NCI-H2196 treated with DMSO at 0.1 percent for 48 hours (cell line): ENCODE measurements around the gene PTPRN2.

Source experiments
- DNase-seq: peaks from one replicate; lab custom pipeline; 2025; ENCODE audit not compliant: unreplicated experiment; lab: John Stamatoyannopoulos, UW

The PTPRN2 gene

DNA sequence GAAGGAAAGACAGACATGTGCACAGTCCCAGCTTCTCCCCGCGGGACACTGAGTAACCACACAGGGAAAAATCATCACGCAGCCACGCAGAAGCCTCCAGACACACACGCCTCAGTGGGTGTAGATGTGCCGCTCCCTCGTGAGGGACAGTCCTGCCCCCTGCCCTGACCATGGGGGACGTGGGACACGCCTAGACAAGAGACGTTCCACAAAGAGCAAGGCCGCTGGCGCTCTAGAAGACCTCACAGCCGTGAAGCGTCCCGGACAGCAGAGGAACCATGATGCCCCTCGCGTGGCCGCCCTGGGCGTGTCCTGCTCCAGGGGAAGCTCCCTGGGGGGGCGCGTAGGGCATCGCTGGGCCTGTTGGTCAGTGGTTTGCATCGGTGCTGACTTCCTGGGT is 1040.0 kb downstream of the PTPRN2 start:
- no peak for DNase-seq

DNA sequence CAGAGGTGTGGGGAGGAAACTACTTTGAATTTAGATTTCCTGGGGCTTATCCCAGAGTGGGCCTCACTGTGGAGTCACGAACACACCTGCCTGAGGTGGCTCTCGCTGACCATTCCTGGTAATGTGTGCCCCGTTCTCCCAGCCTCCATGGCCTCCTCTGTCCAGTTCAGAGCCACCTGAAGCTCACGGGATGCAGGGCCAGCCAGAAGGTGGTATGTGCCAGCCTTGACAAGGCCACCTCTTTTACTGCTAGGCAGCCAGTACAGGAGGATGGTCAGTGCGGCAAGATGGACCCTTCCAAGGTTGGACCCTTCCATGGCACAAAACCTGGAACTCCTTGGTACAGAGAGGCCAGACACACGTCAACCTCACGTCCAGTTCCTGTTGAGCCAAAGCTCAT is 1040.5 kb downstream of the PTPRN2 start:
- no peak for DNase-seq

DNA sequence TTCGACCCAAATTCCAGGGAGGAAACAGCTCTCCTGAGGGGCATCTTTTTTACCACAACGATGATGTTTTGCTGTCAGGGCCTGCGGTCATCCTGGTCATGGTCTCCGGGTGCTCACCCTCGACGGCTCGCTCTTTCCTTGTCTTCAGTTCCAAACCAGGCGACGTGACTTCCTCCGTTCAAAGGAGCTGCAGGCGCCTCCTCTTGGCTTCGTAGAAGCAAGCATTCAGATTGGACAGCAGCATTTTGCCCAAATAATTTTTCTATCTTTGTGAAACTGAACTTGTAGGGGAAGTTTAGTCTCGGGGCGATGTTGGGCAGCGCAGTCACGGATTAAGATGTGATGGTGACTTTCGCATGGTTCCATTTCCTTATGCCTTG is 1042.0 kb downstream of the PTPRN2 start:
- no peak for DNase-seq

DNA sequence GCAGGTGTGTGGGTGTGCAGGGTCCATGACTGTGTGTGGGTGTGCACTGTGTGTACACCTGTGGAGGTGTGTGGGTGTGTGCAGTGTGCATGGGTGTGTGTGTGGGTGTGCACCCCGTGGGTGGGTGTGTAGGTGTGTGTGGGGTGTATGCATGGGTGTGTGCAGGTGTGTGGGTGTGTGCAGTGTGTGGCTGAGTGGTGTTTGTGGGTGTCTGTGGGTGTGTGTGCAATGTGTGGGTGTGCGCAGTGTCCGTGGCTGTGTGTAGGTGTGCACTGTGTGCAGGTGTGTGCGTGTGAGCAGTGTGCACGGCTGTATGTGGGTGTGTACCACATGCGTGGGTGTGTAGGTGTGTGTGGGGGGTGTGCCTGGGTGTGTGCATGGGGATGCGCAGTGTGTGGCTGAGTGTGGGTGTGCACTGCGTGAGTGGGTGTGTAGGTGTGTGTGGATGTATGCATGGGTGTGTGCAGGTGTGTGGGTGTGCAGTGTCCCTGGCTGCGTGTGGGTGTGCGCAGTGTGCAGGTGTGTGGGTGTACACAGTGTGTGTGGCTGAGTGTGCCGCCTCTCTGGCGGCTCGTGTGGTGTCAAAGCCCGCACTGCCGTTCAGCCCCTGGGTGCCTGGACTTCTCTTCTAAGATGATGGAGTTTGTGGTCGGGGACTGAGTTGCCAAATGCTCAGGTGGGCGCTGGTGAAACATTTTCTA is 1042.5 kb downstream of the PTPRN2 start:
- no peak for DNase-seq

DNA sequence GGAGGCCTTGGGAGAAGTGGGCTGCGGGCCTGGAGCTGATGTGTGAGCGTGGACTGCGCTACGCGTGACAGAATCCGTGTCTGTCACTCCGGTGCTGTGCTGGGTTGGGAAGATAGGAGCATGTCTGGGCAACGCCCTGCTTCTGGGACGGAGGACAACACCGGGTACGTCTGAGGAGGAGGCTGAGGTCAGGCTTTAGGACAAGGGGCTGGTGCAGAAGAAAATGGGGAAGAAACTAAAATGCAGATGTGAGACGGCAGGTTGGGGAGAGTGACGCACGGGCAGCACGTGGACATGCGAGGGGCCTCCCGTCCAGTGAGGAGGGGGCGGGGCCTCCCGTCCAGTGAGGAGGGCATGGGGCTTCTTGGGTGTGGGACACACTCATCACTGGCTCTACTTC is 1043.4 kb downstream of the PTPRN2 start:
- DNase-seq = no peak

DNA sequence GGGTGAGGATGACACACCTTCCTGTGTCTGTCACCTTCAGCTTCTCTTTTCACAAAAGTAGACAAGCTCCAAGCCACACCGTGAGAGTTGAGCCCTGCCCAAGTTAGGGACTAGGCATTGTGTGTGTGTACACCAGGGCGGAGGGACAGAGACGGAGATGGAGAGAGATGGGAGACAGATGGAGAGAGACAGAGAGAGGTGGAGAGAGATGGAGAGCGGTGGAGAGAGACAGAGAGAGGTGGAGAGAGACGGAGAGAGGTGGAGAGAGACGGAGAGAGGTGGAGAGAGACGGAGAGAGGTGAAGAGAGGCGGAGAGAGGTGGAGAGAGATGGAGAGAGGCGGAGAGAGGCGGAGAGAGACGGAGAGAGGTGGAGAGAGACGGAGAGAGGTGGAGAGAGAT is 1043.8 kb downstream of the PTPRN2 start:
- no peak for DNase-seq

DNA sequence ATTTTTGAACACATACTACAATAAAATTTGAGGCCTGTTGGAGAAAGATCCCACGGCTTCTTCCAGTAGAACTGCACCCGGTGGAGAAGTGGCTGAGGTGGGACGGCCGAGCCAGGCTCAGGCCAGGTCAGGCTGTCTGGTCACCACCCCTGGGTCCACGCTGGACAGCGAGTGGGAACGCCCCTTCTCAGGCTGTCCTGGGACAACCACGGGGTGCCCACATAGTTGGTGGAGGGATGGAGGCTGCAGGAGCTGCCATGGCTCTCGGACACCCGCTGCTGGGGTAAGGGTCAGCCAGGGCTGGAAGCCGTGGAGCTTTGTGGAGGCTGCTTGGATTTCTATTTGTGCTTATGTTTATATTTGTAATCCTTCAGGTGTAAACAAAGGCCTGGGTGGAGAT is 1044.3 kb downstream of the PTPRN2 start:
- no peak for DNase-seq

DNA sequence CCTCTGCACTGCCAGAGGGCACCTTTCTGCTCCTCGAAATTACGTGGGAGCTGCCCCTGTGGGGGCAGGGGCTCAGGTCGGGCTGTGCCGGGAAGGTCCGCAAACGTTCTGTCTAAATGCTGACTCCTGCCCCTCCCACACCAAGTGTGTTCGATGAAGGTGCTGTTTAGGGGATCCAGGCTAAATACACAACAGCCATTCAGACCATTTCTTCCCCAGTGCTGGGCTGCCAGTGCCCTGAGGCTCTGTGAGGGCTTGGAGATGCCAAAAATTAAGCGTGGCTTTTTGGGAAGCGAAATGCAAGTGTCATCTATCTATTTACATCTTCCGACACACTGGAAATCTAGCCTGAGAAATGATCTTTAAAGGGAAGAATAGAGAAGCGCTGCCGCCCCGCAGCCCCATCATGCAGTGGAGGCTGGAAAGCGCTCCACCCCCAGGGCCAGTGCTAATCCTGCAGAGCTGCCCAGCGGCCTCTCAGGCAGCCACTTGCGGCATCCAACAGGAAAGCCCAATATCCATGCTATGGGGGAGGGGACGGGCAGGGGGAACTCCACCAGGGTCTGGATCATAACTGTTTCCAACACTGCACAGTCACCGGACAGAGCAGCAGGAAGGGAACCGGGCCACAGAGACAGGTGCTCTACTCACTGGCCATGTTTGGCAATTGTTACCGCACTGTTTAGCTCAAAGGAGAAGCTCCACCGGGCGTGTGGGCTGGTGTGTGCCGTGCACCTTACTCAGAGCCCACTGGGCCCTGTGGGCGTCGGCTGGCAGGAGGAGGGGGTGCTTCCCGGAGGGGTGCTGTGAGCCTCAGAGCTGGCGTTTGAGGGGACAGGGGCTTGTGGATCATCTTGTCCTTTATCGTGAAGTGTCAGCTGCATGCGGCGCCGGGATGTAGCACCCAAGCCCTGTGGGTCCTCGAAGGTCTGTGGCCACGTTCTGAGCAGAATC is 1045.3 kb downstream of the PTPRN2 start:
- DNase-seq = no peak

DNA sequence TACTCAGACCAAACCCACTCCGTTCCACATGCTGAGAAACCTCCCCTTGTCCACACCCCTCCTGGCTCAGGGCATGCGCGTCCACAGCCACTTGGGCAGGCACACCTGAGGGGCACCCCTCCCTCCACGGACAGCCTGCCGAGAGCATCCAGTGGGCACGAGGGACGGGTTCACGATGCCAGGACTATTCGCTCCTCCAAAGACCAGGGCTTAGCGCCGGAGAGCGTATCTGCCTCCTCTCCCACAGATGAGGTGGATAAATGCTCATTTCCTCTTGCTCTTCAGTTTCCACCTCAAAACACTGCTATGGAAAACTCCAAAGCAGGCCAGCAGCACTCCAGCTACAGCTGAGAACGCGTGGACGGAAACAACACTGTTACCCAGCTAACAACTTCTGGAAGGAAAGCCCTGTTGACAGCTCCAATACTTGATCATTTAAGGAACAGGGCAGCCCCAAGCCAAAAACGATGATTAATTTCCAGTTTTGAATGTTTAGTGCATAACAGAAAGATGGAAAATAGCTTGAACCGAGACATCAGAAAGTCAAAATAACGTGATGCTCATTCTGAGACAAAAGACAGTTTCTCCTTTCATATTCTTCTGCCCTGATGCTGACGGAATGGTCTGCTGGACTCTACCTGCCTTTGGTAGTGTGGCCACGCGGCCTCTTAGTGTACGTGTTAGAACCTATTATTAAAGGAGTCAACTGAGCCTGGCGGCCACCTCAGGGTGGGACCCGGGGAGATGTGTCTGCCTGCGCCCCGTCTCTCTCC is 1046.1 kb downstream of the PTPRN2 start:
- DNase-seq = no peak

DNA sequence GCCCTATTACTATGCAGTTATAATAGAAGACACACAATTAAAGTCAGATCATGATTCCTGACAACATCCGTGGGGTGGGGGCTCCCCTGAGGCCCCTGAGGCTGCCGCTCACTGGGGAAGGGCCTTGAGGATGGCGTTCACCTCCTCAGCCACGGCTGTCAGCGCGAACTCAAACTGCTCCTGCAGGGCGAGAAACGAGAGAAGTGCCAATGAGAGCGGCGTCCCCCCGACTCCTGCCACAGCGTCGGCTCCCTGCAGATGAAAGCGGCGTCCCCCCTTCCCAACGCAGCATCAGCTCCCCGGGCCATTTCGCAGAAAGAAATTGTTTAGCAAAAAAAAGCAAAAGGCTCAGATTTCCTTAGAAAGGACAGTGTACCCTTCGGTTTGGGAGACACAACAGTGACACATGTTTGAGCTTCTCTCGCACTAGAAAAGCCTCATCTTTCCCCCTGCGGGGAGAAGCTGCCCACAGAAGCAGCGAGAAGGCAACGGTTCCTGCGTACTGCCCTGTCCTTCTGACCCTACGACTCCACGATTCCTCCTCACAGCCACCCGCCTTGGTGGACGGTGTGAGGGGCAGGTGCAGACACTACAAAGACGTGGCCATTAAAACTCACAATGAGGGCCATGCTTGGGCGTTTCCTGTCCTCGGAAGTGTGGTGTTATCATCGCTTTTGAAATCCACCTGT is 1046.9 kb downstream of the PTPRN2 start:
- DNase-seq = no peak

DNA sequence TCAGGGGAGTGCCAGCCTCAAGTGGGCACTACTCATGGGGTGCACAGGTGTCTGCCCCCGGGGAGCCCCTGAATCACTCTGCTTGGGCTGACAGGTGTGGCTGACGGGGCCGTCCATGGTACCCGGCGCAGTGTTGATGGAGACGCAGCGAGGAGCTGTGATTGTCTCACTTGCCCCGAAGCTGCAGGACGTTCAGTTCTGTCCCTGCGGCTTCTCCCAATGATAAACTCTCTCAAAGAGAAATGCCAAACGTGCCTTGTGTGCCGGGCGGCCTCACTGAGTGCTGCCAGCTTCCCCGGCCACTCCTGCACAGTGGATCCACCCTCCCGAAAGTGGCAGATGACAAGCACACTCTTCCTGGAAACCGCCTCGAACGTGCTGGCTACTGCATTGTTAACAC is 1047.6 kb downstream of the PTPRN2 start:
- no peak for DNase-seq

DNA sequence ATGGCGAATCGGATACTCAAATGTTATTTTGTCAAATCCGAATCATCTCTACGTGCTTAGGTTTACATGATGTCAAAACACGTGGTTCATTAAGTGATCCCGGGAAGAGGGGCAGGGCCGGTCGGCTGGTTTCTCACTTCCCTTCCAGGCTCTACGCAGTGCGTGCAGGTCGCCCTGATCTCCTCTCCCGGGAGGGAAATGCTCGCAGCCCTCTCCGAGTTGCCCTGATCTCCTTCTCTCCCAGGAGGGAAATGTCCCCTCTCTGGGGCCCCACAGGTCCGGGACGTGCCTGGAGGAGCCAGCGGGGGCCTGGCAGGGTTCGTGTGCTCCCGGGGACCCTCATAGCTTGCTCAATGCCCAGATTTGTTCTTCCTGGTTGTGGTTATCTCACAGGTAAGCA is 1048.1 kb downstream of the PTPRN2 start:
- no peak for DNase-seq

DNA sequence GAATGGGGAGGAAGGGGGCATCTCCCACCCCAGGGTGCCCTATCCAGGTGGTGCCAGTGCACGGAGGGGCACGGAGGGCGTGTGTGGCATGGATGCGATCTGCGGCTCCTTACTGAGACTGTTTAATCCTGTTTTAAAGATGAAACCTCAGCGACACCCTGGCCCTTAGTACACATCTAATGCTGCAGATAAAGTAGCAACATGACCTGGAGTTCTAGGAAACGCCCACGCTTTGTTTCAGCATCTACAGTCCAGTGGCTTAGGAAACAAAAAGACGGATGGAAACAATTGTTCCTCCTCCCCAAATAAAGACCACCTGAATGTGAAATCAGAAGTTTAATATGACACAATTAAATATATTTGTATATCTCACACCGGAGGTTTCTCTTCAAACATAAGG is 1048.9 kb downstream of the PTPRN2 start:
- DNase-seq = no peak

DNA sequence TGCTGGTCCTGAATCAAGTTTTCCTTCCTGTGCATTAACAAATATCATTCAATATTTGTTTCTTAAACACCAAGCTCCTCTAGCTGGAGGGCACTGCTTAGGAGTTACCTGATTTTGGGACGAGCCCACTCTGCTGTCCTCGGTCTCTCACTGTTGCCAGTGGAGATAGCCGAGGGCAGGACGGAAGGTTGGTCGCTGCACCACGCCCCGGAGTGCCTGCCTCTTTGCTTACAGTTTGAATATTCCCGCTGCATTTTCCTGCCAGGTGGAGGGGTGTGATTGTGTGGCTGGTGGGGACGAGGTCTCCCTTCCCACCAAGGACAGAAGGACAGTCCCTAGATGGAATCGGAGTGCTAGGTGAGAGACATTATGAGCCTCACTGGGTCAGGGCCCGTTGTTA is 1049.3 kb downstream of the PTPRN2 start:
- no peak for DNase-seq

DNA sequence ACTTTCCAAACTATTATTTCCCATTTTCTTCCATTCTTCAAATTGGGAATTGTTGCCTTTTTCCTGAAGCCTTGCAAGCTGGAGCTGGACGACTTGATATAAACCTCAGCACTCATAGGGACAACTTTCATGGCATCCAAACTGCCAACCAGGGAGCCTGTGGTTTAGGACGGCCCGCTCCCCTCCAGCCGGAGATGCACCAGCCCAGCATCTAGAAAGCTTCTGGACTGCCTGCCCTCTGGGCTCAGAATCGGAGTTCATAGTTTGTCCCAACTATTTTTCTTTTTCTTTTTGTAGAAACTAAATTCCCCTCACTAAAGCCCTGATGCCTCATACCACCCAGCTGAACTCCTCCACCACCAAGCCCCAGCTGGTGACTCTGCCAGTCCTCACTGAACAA is 1050.6 kb downstream of the PTPRN2 start:
- DNase-seq = no peak

DNA sequence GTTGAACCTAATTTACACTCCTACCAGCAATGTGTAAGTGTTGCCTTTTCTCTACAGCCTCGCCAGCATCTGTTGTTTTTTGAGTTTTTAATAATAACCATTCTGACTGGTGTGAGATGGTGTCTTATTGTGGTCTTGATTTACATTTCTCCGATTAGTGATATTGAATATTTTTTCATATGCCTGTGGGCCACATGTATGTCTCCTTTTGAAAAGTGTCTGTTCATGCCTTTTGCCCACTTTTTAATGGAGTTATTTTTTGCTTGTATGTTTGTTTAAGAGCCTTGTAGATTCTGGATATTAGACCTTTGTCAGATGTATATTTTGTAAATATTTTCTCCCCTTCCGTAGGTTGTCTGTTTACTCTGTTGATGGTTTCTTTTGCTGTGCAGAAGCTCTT is 1055.6 kb downstream of the PTPRN2 start:
- DNase-seq = no peak

DNA sequence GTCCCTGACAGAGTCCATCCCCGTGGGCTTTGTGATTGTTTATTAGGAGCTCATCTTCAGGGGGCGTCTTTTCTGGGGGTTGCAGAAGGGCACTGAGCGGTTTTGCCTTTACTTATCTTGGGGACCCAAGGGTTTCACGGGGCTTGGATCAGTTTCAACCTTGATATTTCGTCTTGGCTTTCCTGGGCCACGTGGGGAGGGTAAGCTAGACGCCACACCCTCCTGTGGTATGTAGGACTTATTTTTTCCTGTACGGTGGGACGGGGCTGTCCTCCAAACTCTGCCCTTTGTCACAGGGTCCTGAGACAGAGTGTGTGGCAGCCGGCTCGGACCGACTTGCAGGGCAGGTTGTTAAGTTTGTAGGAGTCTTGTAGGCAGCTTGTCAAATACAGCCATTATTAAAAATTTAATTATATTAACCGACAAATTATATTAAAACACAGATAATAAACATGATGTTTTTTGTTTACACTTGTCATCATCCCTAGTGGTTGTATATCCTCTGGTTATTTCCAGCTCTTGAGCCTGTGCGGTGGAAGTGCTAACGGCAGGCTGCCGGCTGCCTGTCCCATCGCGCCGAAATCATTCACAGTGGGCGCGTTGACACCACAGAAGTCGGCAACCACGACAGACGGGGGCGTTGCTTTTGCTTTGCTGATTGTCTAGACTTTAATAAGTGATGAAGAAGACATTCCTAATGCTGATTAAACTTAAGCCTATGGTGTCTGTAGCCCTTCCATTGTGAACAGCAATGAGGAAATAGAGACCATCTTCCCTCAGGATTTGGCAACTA is 1057.7 kb downstream of the PTPRN2 start:
- no peak for DNase-seq

DNA sequence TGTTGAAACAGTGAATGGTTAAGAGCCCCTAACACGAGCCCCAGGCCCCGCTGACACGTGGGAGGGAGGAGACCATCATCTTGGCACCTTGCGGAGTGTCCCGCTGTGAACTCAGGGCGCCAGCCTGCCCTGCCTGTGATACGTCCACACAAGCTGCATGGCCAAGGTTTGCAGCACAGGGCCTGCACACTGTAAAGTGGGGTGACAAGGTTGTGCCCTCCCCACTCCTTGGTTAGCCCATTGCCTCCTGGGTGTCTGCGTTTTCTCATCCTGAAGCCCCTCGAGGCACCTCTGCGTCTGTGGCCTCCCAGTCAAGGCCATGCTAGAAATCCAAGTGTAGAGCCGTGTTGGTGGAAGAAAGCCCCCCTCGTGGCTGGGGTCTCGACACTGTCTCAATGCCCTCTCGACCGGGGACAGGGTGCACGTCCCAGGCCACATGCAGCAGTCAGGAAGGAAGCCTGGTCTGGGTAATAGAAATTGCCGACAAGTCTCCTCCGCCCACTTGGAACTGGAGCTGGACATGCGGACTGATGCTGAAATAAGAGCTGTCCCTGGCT is 1058.8 kb downstream of the PTPRN2 start:
- DNase-seq = no peak

DNA sequence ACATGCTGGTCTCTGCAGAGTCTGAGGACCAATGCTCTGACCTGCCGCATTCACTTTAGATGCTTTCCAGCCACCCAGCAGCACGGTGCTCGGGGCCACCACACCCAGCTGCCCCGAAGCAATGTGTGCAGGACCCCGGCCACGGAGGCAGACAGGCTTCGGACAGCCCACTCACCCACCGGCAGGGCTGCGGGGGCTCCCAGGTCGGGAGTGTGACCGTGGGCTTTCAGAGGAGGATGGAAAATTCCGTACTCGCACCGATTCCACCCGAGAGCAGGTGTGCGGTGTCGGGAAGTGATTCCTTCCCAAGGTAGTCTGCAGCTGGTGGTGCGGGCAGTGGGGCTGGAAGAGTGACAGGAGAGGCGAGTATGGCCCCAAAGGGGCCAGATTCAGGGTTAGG is 1059.9 kb downstream of the PTPRN2 start:
- DNase-seq = no peak
